Endometrial microvascular endothelial cells (primary cell): ENCODE results near the gene GRK7. TPM values are rescaled to one million over a fixed set of nuclear protein-coding genes. Genes with fewer than 3 reads are reported as not detected.
"Not testable (repeated sequence)": the region's sequence is repeated elsewhere in the genome, so short reads cannot be mapped to it uniquely, and the experiment has no call there.

Experiments
- in situ Hi-C: cut with HindIII; loops from 2 replicates; pipeline ENCODE4 v1.10.0; 2017; ENCODE audit warnings: low sequenced_read_pairs, low pct_unique_long_range_greater_than_20kb; ENCODE audit errors: inconsistent ontology term
- total RNA-seq: library from RNA; depleted of rRNA; stranded (reverse); fragments of >200 nt; gene quantifications from one replicate; pipeline ENCODE4 v1.2.3, GENCODE V29; 2015; ENCODE audit errors: inconsistent ontology term

Gene GRK7
- total RNA-seq, 1 donor from 2014 or later = not detected

DNA sequence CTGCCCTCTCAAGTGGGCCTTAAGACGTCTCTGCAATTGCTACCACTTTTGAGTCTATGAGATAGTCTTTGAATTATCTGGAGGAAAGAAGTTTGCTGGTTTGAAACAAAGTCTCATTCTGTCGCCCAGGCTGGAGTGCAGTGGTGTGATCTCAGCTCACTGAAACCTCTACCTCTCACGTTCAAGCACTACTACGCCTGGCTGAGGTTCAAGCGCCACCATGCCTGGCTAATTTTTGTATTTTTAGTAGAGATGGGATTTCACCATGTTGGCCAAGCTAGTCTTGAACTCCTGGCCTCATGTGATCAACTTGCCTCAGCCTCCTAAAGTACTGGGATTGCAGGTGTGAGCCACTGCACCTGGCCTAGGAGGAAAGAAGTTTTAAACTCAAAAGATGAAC lies 25.5 kb downstream of the GRK7 start:
- in situ Hi-C loops = loop anchor here (25.0 kb wide), 1 partner anchor 99 kb away; the partner anchor contains the start of gene ATP1B3

DNA sequence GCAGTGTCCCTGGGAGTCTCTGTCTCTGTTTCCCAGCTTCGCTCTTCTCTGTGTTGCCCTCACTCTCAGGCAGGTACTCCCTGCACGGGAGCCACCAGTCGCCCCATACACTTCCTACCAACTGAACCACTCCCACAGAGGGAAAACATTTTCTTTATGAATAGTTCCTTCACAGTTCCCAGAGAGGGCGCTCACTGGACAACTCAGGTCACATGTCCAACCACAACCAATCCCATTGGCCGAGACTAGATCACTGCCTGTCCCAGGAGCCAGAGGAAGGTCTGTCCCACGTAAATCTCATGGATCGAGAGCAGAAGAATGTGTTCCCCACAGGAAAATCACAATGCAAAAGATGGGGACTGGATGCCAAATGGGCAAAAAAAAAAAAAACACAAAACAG lies 26.1 kb downstream of the GRK7 start:
- in situ Hi-C loops = loop anchor here (25.0 kb wide), 1 partner anchor 98 kb away; the partner anchor contains the start of gene ATP1B3

- in situ Hi-C loops = loop anchor here (25.0 kb wide), 1 partner anchor 97 kb away; the partner anchor contains the start of gene ATP1B3
These were observed 27.0 kb downstream of the GRK7 start for GRCh38 chr3:141790171-141790570.

DNA sequence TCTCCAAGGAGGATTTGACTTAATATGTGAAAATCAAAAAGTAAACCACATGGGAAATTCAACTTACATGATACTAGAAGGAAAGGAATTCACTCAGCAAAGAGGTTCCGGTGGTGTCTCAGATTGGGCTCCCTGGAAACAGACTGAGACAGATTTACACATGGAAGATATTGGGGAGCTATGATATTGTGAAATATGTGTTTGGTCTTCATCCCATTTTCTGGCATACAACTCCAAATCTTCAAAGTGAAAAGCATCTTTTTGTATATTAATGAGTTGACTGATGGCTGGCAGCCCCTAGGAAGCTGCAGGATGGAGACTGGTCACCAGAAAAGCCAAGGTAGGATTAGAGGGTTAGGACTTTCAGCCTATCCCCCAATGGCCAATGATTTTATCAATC lies 29.3 kb downstream of the GRK7 start:
- in situ Hi-C loops = loop anchor here (25.0 kb wide), 1 partner anchor 95 kb away; the partner anchor contains the start of gene ATP1B3

DNA sequence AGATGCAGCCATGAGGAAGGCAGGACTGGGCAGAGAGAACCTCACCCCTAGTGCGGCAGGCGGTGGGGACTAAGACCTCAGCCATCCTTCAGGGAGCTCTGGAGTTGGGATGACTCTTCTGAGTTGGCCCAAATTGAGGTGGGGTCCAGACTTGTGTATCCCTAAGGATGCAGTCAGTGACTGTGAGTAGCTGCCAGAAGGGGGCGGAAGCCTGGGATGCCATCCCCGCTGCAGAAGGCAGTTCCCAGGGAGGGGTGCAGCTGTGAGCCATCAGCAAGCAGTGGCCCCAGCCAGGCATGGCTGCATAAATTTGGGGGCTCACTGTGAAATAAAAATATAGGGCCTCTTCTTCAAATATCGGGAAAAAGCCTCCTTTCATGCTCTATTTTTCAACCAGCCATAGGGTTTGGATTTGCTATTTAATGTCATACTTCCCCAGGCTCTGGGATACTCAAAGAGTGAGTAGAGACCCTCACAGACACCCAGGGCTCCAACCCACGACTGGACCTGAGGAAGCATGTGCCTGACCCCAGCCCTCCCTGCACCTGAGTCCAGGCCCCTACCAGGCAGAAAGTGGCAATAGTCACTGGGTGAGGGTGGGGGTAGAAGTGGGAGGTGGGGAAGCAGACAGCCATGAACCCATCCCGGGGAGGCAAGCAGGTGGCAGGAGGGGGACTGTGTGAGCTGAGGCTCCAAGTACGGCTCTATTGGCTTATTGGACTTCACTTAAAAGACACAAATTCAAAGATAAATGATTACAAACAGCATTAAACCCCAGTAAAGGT lies 30.5 kb downstream of the GRK7 start:
- in situ Hi-C loops = loop anchor here (25.0 kb wide), 1 partner anchor 94 kb away; the partner anchor contains the start of gene ATP1B3

GRCh38 chr3:141795276-141795675 lies 32.1 kb downstream of the GRK7 start:
- in situ Hi-C loops = loop anchor here (25.0 kb wide), 1 partner anchor 92 kb away; the partner anchor contains the start of gene ATP1B3

DNA sequence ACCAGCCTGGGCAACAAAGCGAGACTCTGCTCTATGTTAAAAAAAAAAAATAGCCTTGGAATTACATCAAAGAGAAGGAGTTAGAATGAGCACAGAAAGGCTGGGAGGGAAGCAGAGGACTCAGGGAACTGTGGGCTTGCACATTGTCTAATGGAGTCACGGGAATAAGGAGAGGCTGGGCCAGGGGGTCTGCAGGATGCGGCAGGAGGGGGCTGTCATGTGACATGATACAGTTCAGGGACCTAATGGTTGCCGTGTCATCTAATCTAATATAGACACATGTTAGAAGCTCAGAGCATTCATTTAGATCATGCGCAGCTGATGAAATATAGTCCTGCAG lies 32.5 kb downstream of the GRK7 start:
- in situ Hi-C loops = loop anchor here (25.0 kb wide), 1 partner anchor 92 kb away; the partner anchor contains the start of gene ATP1B3

- in situ Hi-C loops = loop anchor here (25.0 kb wide), 1 partner anchor 91 kb away; the partner anchor contains the start of gene ATP1B3
These were observed 33.1 kb downstream of the GRK7 start for GRCh38 chr3:141796081-141796888.

- in situ Hi-C loops = loop anchor here (25.0 kb wide), 1 partner anchor 90 kb away; the partner anchor contains the start of gene ATP1B3
These were observed 33.9 kb downstream of the GRK7 start for GRCh38 chr3:141796889-141797781.

DNA sequence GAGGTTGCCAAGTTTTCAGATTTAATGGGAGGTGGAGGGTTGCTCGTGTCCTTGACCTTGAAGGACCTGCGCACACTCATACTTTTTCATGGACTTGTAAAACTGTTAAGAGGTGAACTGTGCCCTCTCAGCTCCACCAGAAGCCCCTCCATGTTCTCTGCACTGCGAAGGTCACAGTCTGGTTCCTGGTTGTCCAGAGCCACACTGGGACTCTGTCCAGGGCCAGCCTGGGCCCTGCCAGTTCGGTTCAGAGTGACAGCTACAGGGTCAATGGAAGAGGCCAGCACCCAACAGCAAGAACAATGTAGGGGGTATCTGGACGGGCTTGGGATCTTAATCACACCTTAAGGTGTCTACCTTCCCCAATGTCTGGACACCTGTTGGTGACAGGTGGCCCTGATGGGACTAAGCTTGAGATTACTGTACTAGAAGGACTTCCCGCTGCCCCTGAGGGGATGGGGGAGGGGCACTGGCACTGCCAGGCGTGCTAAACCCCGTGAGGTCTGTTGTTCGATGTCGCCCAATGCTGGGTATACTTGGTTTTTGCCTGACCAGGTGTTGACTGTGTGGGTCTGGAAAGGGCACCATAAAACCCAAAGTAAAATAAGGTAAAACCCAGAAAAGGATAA lies 34.7 kb downstream of the GRK7 start:
- in situ Hi-C loops = loop anchor here (25.0 kb wide), 1 partner anchor 89 kb away; the partner anchor contains the start of gene ATP1B3

DNA sequence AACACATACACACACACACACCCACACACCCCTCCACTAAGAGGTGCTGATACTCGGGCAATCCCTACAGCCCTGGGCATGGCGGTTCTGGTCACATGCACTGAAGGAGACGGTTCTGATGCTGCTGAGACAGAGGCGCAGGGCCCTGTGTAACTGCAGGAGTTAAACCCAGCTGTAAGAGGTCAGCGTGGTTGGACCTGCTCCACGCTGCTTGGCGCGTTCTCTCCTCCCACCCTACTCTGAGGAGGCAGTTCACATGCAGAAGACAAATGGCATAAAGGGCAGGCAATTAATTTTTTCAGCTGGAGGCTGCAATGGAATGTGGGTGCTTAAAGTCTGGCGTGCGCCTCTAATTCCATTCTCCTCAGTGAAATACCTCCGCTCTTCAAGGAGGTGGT lies 35.2 kb downstream of the GRK7 start:
- in situ Hi-C loops = loop anchor here (25.0 kb wide), 1 partner anchor 89 kb away; the partner anchor contains the start of gene ATP1B3

DNA sequence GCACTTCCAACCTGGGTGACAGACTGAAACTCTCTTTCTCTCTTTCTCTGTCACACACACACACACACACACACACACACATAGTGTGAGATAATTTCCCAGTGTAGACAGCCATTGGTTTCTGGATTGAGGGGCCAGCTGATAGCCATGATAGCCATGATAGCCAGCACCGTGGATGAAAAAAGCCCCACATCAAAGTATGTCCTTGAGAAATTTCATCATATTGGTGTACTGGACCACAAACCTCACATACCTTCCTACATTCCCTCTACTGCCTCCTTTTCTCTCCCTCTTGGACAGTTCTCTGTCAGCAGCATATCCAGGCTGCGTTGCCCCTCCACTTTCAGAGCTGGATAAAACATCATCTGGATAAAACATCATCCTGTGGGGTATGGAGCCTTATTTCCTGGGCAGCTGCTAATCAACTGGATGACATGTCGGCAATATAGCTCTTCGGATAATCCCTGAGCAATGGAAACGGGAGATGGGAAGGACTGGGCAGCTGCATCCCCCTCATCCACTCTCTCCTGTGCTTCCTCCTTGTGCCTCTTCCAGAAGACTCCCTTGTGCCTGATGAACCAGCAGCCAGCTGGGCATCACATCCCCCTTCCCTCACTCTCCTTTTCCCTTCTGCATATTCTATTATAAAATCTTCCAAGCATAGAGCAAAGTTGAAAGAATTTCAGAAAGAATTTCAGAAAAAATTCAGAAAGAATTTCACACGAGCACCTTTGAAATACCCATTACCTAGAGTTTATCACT lies 39.3 kb downstream of the GRK7 start:
- in situ Hi-C loops = no loop called here

DNA sequence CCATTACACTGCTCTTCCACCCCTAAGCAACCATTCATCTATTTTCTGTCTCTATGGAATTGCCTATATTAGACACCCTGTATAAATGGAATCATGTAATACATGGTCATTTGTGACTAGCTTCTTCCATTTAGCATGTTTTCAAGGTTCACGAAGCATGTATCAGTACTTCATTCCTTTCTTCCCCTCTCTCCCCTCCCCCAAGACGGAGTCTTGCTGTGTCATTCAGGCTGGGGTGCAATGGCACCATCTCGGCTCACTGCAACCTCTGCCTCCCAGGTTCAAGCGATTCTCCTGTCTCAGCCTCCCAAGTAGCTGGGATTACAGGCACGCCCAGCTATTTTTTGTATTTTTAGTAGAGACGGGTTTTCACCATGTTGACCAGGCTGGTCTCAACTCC lies 40.3 kb downstream of the GRK7 start:
- in situ Hi-C loops = not testable (repeated sequence)

DNA sequence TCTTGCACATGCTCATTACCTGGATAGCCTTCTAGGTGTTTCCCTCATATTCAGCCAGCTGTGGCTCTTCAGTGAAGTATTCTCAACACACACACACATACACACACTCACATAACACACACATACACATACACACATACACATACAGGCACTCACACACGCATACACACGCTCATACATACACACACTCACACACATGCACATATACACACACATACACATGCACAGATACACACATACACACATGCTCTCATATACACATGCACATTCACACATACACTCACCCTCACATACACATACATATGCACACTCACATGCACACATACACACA lies 41.2 kb downstream of the GRK7 start:
- in situ Hi-C loops = no loop called here

DNA sequence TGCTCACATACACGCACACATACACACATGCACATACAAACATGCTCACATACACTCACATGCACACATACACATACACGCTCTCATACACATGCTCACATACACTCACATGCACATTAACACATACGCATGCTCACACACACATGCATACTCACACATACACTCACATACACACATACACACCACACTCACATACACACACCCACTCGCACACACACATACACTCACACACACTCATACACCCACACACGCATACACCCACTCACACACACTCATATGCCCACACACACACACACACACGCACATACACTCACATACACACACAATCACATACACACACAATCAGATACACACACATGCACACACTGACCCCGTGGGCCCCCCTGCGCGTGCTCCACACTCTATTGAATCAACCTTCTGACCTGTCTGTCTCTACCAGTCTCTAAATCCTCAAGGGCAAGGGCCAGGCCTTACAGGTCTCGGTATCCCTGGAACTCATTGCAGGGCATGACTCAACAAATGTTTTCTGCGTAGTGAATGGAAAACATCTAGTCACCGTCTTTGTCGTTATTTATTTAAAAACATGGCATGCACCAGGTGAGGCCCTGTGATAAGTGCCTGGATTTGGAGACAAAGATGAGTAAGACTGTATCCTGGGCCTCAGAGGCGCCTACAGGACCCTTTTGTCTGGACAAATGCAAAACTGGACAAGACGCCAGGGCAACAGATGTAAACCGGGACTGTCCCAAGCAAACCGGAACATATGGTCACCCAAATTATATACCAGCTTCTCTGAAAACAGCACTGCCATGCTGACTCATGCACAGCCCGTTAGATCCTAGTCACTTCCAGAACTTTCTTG lies 41.8 kb downstream of the GRK7 start:
- in situ Hi-C loops = no loop called here

- in situ Hi-C loops = no loop called here
These were observed 44.2 kb downstream of the GRK7 start for GRCh38 chr3:141807277-141808033.
